GM23248 (cell line): ENCODE measurements around the gene OR6B1. TPM values are rescaled to one million over a fixed set of nuclear protein-coding genes. Genes with fewer than 3 reads are reported as not detected.

Experiments used
- DNase-seq: peaks from one replicate; pipeline ENCODE4 v3.0.0-alpha.2; 2015
- H2AFZ ChIP-seq: fragments of 200-600 bp; sonication (generic); 2 replicates; pipeline ENCODE4 v1.6.1; 2016; ENCODE audit warnings: antibody characterized with exemption
- H3F3A ChIP-seq: fragments of 200-600 bp; sonication (generic); 2 replicates; pipeline ENCODE4 v1.6.1; 2016; ENCODE audit warnings: mild to moderate bottlenecking, antibody characterized with exemption, mixed run types; ENCODE audit not compliant: insufficient read depth
- H3K27ac ChIP-seq: fragments of 200-600 bp; sonication (generic); 2 replicates; pipeline ENCODE4 v1.5.1; 2016; ENCODE audit warnings: mild to moderate bottlenecking
- H3K27me3 ChIP-seq: fragments of 200-600 bp; sonication (generic); replicated peaks from 2 replicates; pipeline ENCODE4 v1.6.1; 2016; ENCODE audit warnings: mild to moderate bottlenecking; ENCODE audit not compliant: insufficient read depth
- H3K36me3 ChIP-seq: fragments of 200-600 bp; sonication (generic); 2 replicates; pipeline ENCODE4 v1.6.1; 2016; ENCODE audit warnings: low read depth, mild to moderate bottlenecking
- H3K4me1 ChIP-seq: fragments of 200-600 bp; sonication (generic); 2 replicates; pipeline ENCODE4 v1.6.1; 2016; ENCODE audit warnings: mild to moderate bottlenecking; ENCODE audit not compliant: insufficient read depth
- H3K4me2 ChIP-seq: fragments of 200-600 bp; sonication (generic); one replicate; pipeline ENCODE4 v1.6.1; 2016; ENCODE audit warnings: mild to moderate bottlenecking; ENCODE audit not compliant: unreplicated experiment
- H3K4me3 ChIP-seq: fragments of 200-600 bp; sonication (generic); 2 replicates; pipeline ENCODE4 v1.5.1; 2016; ENCODE audit warnings: mild to moderate bottlenecking
- H3K79me2 ChIP-seq: fragments of 200-600 bp; sonication (generic); 2 replicates; pipeline ENCODE4 v1.6.1; 2016; ENCODE audit warnings: mild to moderate bottlenecking; ENCODE audit not compliant: insufficient read depth
- H3K9ac ChIP-seq: fragments of 200-600 bp; sonication (generic); 2 replicates; pipeline ENCODE4 v1.6.1; 2016; ENCODE audit warnings: mild to moderate bottlenecking
- H3K9me2 ChIP-seq: fragments of 200-600 bp; sonication (generic); 2 replicates; pipeline ENCODE4 v1.6.1; 2016; ENCODE audit warnings: mixed run types, mild to moderate bottlenecking, moderate library complexity; ENCODE audit not compliant: insufficient read depth
- H3K9me3 ChIP-seq: fragments of 200-600 bp; sonication (generic); one replicate; pipeline ENCODE4 v1.6.1; 2017; ENCODE audit warnings: low read depth
- H4K20me1 ChIP-seq: fragments of 200-600 bp; sonication (generic); 2 replicates; pipeline ENCODE4 v1.6.0; 2016; ENCODE audit not compliant: insufficient read depth
- EZH2 ChIP-seq: fragments of 200-600 bp; sonication (generic); IDR thresholded peaks from 2 replicates; pipeline ENCODE4 v1.6.1; 2018; ENCODE audit warnings: antibody characterized with exemption, mild to moderate bottlenecking; ENCODE audit not compliant: insufficient read depth, poor library complexity, severe bottlenecking
- EZH2phosphoT487 ChIP-seq: fragments of 200-600 bp; sonication (generic); IDR thresholded peaks from 2 replicates; pipeline ENCODE4 v1.6.1; 2018; ENCODE audit warnings: antibody characterized with exemption, moderate library complexity, mild to moderate bottlenecking, low read depth; ENCODE audit not compliant: insufficient read depth
- WGBS, 2 experiments: methylation state at CpG; one replicate each; pipeline ENCODE4 v1.1.6; 2015 to 2017; ENCODE audit warnings: low lambda C conversion rate in 2 of 2, low coverage in 1 of 2; ENCODE audit errors: missing lambda C conversion rate in 2 of 2; 5-methylcytosine and 5-hydroxymethylcytosine counted together
- in situ Hi-C: fragments of 300-500 bp; cut with MboI; formaldehyde crosslinking; loops from 2 replicates; pipeline ENCODE4 v1.15.0; 2020
- polyA plus RNA-seq: library from polyadenylated mRNA; unstranded; fragments of >200 nt; fragmentation: Nextera tagmentation; extraction: Ambion mirVana; gene quantifications from 2 replicates; pipeline ENCODE4 v1.2.1, GENCODE V29; 2016
- total RNA-seq: library from RNA; depleted of rRNA; stranded (reverse); fragments of >200 nt; shearing (Covaris generic); gene quantifications from 2 replicates; pipeline ENCODE4 v1.2.3, GENCODE V29; 2014

The OR6B1 gene
- total and polyA plus RNA-seq, 2 experiments from 2014 or later, result not detected

DNA sequence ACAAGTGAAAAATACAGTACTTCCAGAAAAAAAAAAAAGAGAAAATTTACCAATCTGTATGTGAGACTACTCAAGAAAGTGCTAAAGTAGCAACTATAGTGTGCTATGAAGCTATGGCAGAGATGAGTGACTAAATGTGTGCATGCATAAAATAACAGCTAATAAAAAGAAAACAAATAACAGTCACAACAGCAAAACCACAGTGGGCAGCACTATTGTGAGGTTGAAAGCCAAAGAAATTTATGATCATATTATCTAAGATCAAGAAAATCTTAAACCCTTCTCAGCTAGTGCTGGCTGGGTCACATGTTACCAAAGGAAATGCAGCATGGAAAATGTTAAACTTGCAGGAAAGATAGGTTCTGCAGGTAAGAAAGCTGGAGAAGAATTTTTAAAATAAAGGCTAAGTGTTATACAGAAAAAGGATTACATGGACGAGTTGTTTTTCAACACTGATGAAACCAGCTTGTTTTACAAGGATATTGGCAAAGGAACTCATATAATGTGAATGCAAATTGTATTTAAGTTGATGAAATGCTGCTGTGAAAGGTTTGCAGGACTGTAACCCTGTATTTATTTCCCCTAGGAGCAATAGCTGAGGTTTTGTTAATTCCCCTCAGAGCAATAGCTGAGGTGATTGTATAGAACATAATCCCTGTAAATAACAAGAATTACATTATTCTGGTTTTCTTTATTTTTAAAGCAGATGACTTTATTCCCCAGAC, 33.0 kb downstream of the OR6B1 start:
- H3K9me3 ChIP-seq, result no peaks in the 10 kb centered on the region
- H3K27ac ChIP-seq, result no peak overlapping the region
- no peak for TF ChIP-seq EZH2phosphoT487
- no peak for TF ChIP-seq EZH2
- H3K4me2 ChIP-seq, result no peak overlapping the region
- no peak overlapping the region for H3K4me3 ChIP-seq
- in situ Hi-C loops, result no loop called here
- H3F3A ChIP-seq, result no peaks in the 10 kb centered on the region
- H4K20me1 ChIP-seq, result no peaks in the 10 kb centered on the region
- no peaks in the 10 kb centered on the region for H3K4me1 ChIP-seq
- WGBS, 2 experiments, result 32 to 44% methylated on average over 1 of the region's 1 CpG
- no peak for DNase-seq
- no peaks in the 10 kb centered on the region for H3K79me2 ChIP-seq
- no peaks in the 10 kb centered on the region for H3K36me3 ChIP-seq
- no peak overlapping the region for H3K9ac ChIP-seq
- no peaks in the 10 kb centered on the region for H3K9me2 ChIP-seq
- no peak overlapping the region for H2AFZ ChIP-seq
- no peaks in the 10 kb centered on the region for H3K27me3 ChIP-seq

DNA sequence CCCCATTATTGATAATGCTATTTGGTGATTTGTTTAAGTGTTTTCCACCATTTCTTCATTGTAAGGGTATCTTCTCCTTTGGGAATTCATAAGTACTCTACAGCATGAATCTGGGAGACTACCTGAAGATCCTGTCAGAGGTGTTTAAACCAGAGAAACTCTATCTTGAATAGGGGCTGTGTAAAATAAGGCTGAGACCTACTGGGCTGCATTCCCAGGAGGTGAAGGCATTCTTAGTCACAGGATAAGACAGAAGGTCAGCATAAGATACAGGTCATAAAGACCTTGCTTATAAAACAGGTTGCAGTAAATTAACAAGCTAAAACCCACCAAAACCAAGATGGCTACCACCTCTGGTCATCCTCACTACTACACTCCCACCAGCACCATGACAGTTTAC, 35.3 kb downstream of the OR6B1 start:
- no peaks in the 10 kb centered on the region for H3K9me3 ChIP-seq
- no peaks in the 10 kb centered on the region for H3K36me3 ChIP-seq
- H3F3A ChIP-seq, result no peaks in the 10 kb centered on the region
- no peak for TF ChIP-seq EZH2
- TF ChIP-seq EZH2phosphoT487, result no peak
- no peak for DNase-seq
- no peaks in the 10 kb centered on the region for H3K4me1 ChIP-seq
- no peaks in the 10 kb centered on the region for H3K79me2 ChIP-seq
- H2AFZ ChIP-seq, result no peak overlapping the region
- no peaks in the 10 kb centered on the region for H3K27me3 ChIP-seq
- H4K20me1 ChIP-seq, result no peaks in the 10 kb centered on the region
- no peak overlapping the region for H3K4me2 ChIP-seq
- no peaks in the 10 kb centered on the region for H3K9me2 ChIP-seq
- H3K9ac ChIP-seq, result no peak overlapping the region
- no peak overlapping the region for H3K4me3 ChIP-seq
- no peak overlapping the region for H3K27ac ChIP-seq
- in situ Hi-C loops, result no loop called here

- in situ Hi-C loops, result no loop called here
- H3F3A ChIP-seq, result no peaks in the 10 kb centered on the region
- no peak overlapping the region for H3K4me2 ChIP-seq
- no peaks in the 10 kb centered on the region for H3K27me3 ChIP-seq
- TF ChIP-seq EZH2phosphoT487, result no peak
- TF ChIP-seq EZH2, result no peak
- H3K27ac ChIP-seq, result no peak overlapping the region
- H4K20me1 ChIP-seq, result no peaks in the 10 kb centered on the region
- no peak overlapping the region for H2AFZ ChIP-seq
- H3K4me1 ChIP-seq, result no peaks in the 10 kb centered on the region
- H3K79me2 ChIP-seq, result no peaks in the 10 kb centered on the region
- WGBS, 2 experiments, result 92 to 100% methylated on average over 1 of the region's 1 CpG
- H3K4me3 ChIP-seq, result no peak overlapping the region
- no peak for DNase-seq
- no peak overlapping the region for H3K9ac ChIP-seq
- no peaks in the 10 kb centered on the region for H3K36me3 ChIP-seq
- no peaks in the 10 kb centered on the region for H3K9me3 ChIP-seq
- no peaks in the 10 kb centered on the region for H3K9me2 ChIP-seq
These were observed 36.3 kb downstream of the OR6B1 start for GRCh38 chr7:144036302-144036885.

- DNase-seq, result peak; percentile 13
- no peak overlapping the region for H2AFZ ChIP-seq
- H3F3A ChIP-seq, result no peaks in the 10 kb centered on the region
- in situ Hi-C loops, result no loop called here
- H3K4me3 ChIP-seq, result no peak overlapping the region
- H3K27me3 ChIP-seq, result 0 out of 2 replicates have a peak, but pooled peaks cover 6% of the 10 kb centered on the region
- H3K9me3 ChIP-seq, result no peaks in the 10 kb centered on the region
- H3K9ac ChIP-seq, result no peak overlapping the region
- no peak overlapping the region for H3K27ac ChIP-seq
- 4 to 6% methylated on average over 1 of the region's 1 CpG for WGBS, 2 experiments
- H4K20me1 ChIP-seq, result no peaks in the 10 kb centered on the region
- H3K4me1 ChIP-seq, result no peaks in the 10 kb centered on the region
- no peaks in the 10 kb centered on the region for H3K9me2 ChIP-seq
- H3K36me3 ChIP-seq, result no peaks in the 10 kb centered on the region
- H3K79me2 ChIP-seq, result no peaks in the 10 kb centered on the region
- TF ChIP-seq EZH2phosphoT487, result no peak
- TF ChIP-seq EZH2, result no peak
- no peak overlapping the region for H3K4me2 ChIP-seq
These were observed 37.4 kb downstream of the OR6B1 start for GRCh38 chr7:144037414-144038035.
